HEK293 (cell line): ENCODE data around the gene TMEM185B.

ENCODE experiments used
- CTCF ChIA-PET: fragments of 350-600 bp; formaldehyde crosslinking; extraction: SDS; loops from one replicate; lab custom pipeline; 2021; ENCODE audit warnings: antibody characterized with exemption; lab: Yijun Ruan, JAX
- POLR2A ChIA-PET: fragments of 300-600 bp; formaldehyde crosslinking; extraction: SDS; loops from one replicate; lab custom pipeline; 2020; ENCODE audit warnings: antibody characterized with exemption, inconsistent platforms; lab: Yijun Ruan, JAX
- H3K27ac ChIP-seq: fragments of 200-500 bp; sonication (Bioruptor generic); 2 replicates; pipeline ENCODE4 v1.5.1; 2014; ENCODE audit warnings: low read depth, low read length, control low read depth, inconsistent platforms; ENCODE audit errors: extremely low read depth
- H3K36me3 ChIP-seq, 2 experiments: fragments of 200-500 bp in 1 of 2; sonication (Bioruptor generic) in 1 of 2; 1 replicate in 1 of 2; 2 replicates in 1 of 2; pipeline ENCODE4 v1.5.1; 2014 to 2017; ENCODE audit warnings: inconsistent platforms in 2 of 2, low read length in 2 of 2; ENCODE audit not compliant: control insufficient read depth in 2 of 2, insufficient read depth in 1 of 2
- H3K4me1 ChIP-seq: fragments of 200-500 bp; sonication (Bioruptor generic); 2 replicates; pipeline ENCODE4 v1.5.1; 2014; ENCODE audit warnings: mild to moderate bottlenecking, low read length, inconsistent platforms; ENCODE audit not compliant: control insufficient read depth, insufficient read depth
- H3K4me3 ChIP-seq: 2 replicates; pipeline ENCODE4 v1.5.1; 2011; ENCODE audit warnings: low read depth, mild to moderate bottlenecking, control low read depth, low read length, moderate library complexity
- H3K9me3 ChIP-seq: fragments of 200-500 bp; sonication (Bioruptor generic); 2 replicates; pipeline ENCODE4 v1.5.1; 2014; ENCODE audit warnings: low read depth, low read length, inconsistent platforms; ENCODE audit not compliant: control insufficient read depth, insufficient read depth
- EGR2 ChIP-seq: fragments of 450-650 bp; formaldehyde crosslinking; IDR thresholded peaks from 2 replicates; pipeline ENCODE4 v1.5.1; 2016; ENCODE audit warnings: low read depth, missing biosample characterization, missing genetic modification characterization
- GFI1B ChIP-seq: fragments of 450-650 bp; formaldehyde crosslinking; IDR thresholded peaks from 2 replicates; pipeline ENCODE4 v1.5.1; 2016; ENCODE audit warnings: missing biosample characterization, missing genetic modification characterization
- RBAK ChIP-seq: fragments of 450-650 bp; formaldehyde crosslinking; IDR thresholded peaks from 2 replicates; pipeline ENCODE4 v1.5.1; 2016; ENCODE audit warnings: missing biosample characterization, missing genetic modification characterization
- ZBTB7A ChIP-seq: fragments of 450-650 bp; formaldehyde crosslinking; IDR thresholded peaks from 2 replicates; pipeline ENCODE4 v1.5.1; 2016; ENCODE audit warnings: low read depth, missing biosample characterization, missing genetic modification characterization
- ZFHX2 ChIP-seq: fragments of 450-650 bp; formaldehyde crosslinking; conservative IDR thresholded peaks from 2 replicates; pipeline ENCODE4 v1.5.1; 2016; ENCODE audit warnings: missing biosample characterization, missing genetic modification characterization
- ZNF23 ChIP-seq: fragments of 450-650 bp; formaldehyde crosslinking; IDR thresholded peaks from 2 replicates; pipeline ENCODE4 v1.5.1; 2016; ENCODE audit warnings: missing biosample characterization, missing genetic modification characterization, borderline replicate concordance
- ZNF26 ChIP-seq: fragments of 450-650 bp; formaldehyde crosslinking; IDR thresholded peaks from 2 replicates; pipeline ENCODE4 v1.5.1; 2016; ENCODE audit warnings: missing biosample characterization, missing genetic modification characterization
- ZNF341 ChIP-seq: fragments of 450-650 bp; formaldehyde crosslinking; IDR thresholded peaks from 2 replicates; pipeline ENCODE4; 2016; ENCODE audit warnings: low read depth, missing biosample characterization, missing genetic modification characterization
- ZNF362 ChIP-seq: fragments of 450-650 bp; formaldehyde crosslinking; IDR thresholded peaks from 2 replicates; pipeline ENCODE4 v1.5.1; 2016; ENCODE audit warnings: missing biosample characterization, missing genetic modification characterization
- ZNF423 ChIP-seq: fragments of 450-650 bp; formaldehyde crosslinking; IDR thresholded peaks from 2 replicates; pipeline ENCODE4 v1.5.1; 2016; ENCODE audit warnings: missing biosample characterization, missing genetic modification characterization
- ZNF555 ChIP-seq: fragments of 450-650 bp; formaldehyde crosslinking; conservative IDR thresholded peaks from 2 replicates; pipeline ENCODE4 v1.5.1; 2017; ENCODE audit warnings: missing biosample characterization, mild to moderate bottlenecking, missing genetic modification characterization, inconsistent platforms
- ZNF558 ChIP-seq: fragments of 450-650 bp; formaldehyde crosslinking; IDR thresholded peaks from 2 replicates; pipeline ENCODE4 v1.5.1; 2016; ENCODE audit warnings: missing biosample characterization, missing genetic modification characterization
- ZNF580 ChIP-seq: fragments of 450-650 bp; formaldehyde crosslinking; IDR thresholded peaks from 2 replicates; pipeline ENCODE4 v1.5.1; 2016; ENCODE audit warnings: missing biosample characterization, missing genetic modification characterization
- ZNF621 ChIP-seq: fragments of 450-650 bp; formaldehyde crosslinking; IDR thresholded peaks from 2 replicates; pipeline ENCODE4 v1.5.1; 2017; ENCODE audit warnings: missing biosample characterization, missing genetic modification characterization
- ZNF629 ChIP-seq: fragments of 450-650 bp; formaldehyde crosslinking; IDR thresholded peaks from 2 replicates; pipeline ENCODE4 v1.5.1; 2017; ENCODE audit warnings: missing biosample characterization, missing genetic modification characterization
- ZNF645 ChIP-seq: fragments of 450-650 bp; formaldehyde crosslinking; IDR thresholded peaks from 2 replicates; pipeline ENCODE4; 2016; ENCODE audit warnings: missing biosample characterization, missing genetic modification characterization
- ZNF658 ChIP-seq: fragments of 450-650 bp; formaldehyde crosslinking; IDR thresholded peaks from 2 replicates; pipeline ENCODE4; 2016; ENCODE audit warnings: missing biosample characterization, missing genetic modification characterization
- ZSCAN30 ChIP-seq: fragments of 450-650 bp; IDR thresholded peaks from 2 replicates; pipeline ENCODE4 v1.5.1; 2018; ENCODE audit warnings: missing biosample characterization, mild to moderate bottlenecking, missing genetic modification characterization, moderate library complexity
- TF ChIP-seq, protein P1 (sequence below): fragments of 450-650 bp; formaldehyde crosslinking; IDR thresholded peaks from 2 replicates; pipeline ENCODE4 v1.5.1; 2016; ENCODE audit warnings: missing biosample characterization, missing genetic modification characterization
- TF ChIP-seq, protein P2 (sequence below): fragments of 450-650 bp; formaldehyde crosslinking; IDR thresholded peaks from 2 replicates; pipeline ENCODE4 v1.5.1; 2016; ENCODE audit warnings: missing biosample characterization, missing genetic modification characterization, borderline replicate concordance
- TF ChIP-seq, protein P3 (sequence below): fragments of 450-650 bp; formaldehyde crosslinking; IDR thresholded peaks from 2 replicates; pipeline ENCODE4 v1.5.1; 2016; ENCODE audit warnings: missing biosample characterization, missing genetic modification characterization

The TMEM185B gene

GRCh38 chr2:120265006-120265405 lies 41.8 kb upstream of the TMEM185B start:
- CTCF ChIA-PET = no interaction called here
- no peak overlapping the region for H3K4me3 ChIP-seq
- TF ChIP-seq, protein P1, sequence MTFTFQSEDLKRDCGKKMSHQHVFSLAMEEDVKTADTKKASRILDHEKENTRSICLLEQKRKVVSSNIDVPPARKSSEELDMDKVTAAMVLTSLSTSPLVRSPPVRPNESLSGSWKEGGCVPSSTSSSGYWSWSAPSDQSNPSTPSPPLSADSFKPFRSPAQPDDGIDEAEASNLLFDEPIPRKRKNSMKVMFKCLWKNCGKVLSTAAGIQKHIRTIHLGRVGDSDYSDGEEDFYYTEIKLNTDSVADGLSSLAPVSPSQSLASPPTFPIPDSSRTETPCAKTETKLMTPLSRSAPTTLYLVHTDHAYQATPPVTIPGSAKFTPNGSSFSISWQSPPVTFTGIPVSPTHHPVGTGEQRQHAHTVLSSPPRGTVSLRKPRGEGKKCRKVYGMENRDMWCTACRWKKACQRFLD (tag by site-specific recombination) = no peak
- no peak for TF ChIP-seq ZNF23
- TF ChIP-seq ZNF621 = no peak
- TF ChIP-seq, protein P2, sequence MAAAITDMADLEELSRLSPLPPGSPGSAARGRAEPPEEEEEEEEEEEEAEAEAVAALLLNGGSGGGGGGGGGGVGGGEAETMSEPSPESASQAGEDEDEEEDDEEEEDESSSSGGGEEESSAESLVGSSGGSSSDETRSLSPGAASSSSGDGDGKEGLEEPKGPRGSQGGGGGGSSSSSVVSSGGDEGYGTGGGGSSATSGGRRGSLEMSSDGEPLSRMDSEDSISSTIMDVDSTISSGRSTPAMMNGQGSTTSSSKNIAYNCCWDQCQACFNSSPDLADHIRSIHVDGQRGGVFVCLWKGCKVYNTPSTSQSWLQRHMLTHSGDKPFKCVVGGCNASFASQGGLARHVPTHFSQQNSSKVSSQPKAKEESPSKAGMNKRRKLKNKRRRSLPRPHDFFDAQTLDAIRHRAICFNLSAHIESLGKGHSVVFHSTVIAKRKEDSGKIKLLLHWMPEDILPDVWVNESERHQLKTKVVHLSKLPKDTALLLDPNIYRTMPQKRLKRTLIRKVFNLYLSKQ = no peak
- no peak for TF ChIP-seq ZNF362 (tag by site-specific recombination)
- TF ChIP-seq ZBTB7A (tag by site-specific recombination) = no peak
- H3K4me1 ChIP-seq = no peaks in the 10 kb centered on the region
- no peak overlapping the region for H3K27ac ChIP-seq
- no peaks in the 10 kb centered on the region for H3K9me3 ChIP-seq
- H3K36me3 ChIP-seq = no peaks in the 10 kb centered on the region
- POLR2A ChIA-PET = no interaction called here

GRCh38 chr2:120262761-120263428 lies 39.7 kb upstream of the TMEM185B start:
- ChIA-PET POLR2A (no interaction called here), CTCF (interaction anchor here (0.9 kb wide), 1 partner anchor 50 kb away, joined by 5 read pairs; no protein-coding TSS in a partner anchor)
- H3K4me1 ChIP-seq = no peaks in the 10 kb centered on the region
- H3K4me3 ChIP-seq = no peak overlapping the region
- no peak overlapping the region for H3K27ac ChIP-seq
- TF ChIP-seq ZFHX2 (tag by site-specific recombination) = peak; percentile 44
- TF ChIP-seq ZNF558 (tag by site-specific recombination) = no peak
- TF ChIP-seq ZNF26 (tag by site-specific recombination) = no peak
- no peak for TF ChIP-seq ZNF341 (tag by site-specific recombination)
- TF ChIP-seq ZNF555 (tag by site-specific recombination) = no peak
- TF ChIP-seq EGR2 (tag by site-specific recombination) = peak; percentile 34; the same call in 1 of the 2 replicates
- TF ChIP-seq ZNF629 (tag by site-specific recombination) = no peak
- no peak for TF ChIP-seq RBAK
- TF ChIP-seq ZNF580 (tag by site-specific recombination) = no peak
- H3K9me3 ChIP-seq = no peaks in the 10 kb centered on the region
- no peaks in the 10 kb centered on the region for H3K36me3 ChIP-seq

DNA sequence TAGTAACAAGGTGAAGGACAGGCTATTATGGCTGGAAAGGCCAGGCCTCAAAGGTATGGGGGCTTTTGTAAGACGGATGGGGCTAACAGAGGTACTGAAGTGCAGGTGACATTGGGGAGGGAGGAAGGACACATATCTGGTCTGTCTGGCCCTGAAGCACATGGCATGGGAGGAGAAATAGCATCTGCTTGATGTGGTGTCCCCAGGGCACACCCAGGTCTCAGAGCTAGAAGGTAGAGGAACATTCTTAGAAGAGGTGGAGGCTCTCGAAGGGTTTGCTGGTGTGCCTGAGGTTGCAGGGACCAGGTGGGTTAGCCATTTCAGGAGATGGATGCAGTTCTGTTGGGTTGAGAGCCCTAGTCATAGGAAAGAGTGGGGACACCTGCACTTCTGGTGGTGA lies 39.0 kb upstream of the TMEM185B start:
- Histone ChIP-seq H3K9me3 (no peaks in the 10 kb centered on the region), H3K36me3 (no peaks in the 10 kb centered on the region), H3K4me1 (peaks cover 4% of the 10 kb centered on the region; the same call in 1 of the 2 replicates), H3K27ac (no peak overlapping the region), H3K4me3 (no peak overlapping the region)
- ChIA-PET CTCF (interaction anchor here (1.1 kb wide), 1 partner anchor 50 kb away, joined by 3 read pairs; no protein-coding TSS in a partner anchor), POLR2A (no interaction called here)
- TF ChIP-seq, protein P3, sequence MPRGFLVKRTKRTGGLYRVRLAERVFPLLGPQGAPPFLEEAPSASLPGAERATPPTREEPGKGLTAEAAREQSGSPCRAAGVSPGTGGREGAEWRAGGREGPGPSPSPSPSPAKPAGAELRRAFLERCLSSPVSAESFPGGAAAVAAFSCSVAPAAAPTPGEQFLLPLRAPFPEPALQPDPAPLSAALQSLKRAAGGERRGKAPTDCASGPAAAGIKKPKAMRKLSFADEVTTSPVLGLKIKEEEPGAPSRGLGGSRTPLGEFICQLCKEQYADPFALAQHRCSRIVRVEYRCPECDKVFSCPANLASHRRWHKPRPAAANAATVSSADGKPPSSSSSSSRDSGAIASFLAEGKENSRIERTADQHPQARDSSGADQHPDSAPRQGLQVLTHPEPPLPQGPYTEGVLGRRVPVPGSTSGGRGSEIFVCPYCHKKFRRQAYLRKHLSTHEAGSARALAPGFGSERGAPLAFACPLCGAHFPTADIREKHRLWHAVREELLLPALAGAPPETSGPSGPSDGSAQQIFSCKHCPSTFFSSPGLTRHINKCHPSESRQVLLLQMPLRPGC (tag by site-specific recombination) = no peak
- TF ChIP-seq ZSCAN30 = no peak
- no peak for TF ChIP-seq ZNF362 (tag by site-specific recombination)
- TF ChIP-seq EGR2 (tag by site-specific recombination) = no peak
- TF ChIP-seq ZNF423 (tag by site-specific recombination) = no peak
- TF ChIP-seq GFI1B (tag by site-specific recombination) = no peak
- TF ChIP-seq ZNF658 (tag by site-specific recombination) = no peak
- TF ChIP-seq ZNF645 (tag by site-specific recombination) = no peak
